RCC 7860 (cell line): ENCODE data around the gene WDR7.

Experiments
- DNase-seq: peaks from one replicate; pipeline ENCODE4 v3.0.0-alpha.2; 2015; ENCODE audit warnings: low spot score
- FAIRE-seq: peaks from 2 replicates; lab custom pipeline; 2012; peaks lifted over from hg19 to GRCh38; lab: Jason Lieb, UNC

Gene WDR7

GRCh38 chr18:56721031-56721430 is 69.9 kb downstream of the WDR7 start:
- FAIRE-seq: no peak
- no peak for DNase-seq

GRCh38 chr18:56721491-56721890 is 70.3 kb downstream of the WDR7 start:
- DNase-seq: no peak

DNA sequence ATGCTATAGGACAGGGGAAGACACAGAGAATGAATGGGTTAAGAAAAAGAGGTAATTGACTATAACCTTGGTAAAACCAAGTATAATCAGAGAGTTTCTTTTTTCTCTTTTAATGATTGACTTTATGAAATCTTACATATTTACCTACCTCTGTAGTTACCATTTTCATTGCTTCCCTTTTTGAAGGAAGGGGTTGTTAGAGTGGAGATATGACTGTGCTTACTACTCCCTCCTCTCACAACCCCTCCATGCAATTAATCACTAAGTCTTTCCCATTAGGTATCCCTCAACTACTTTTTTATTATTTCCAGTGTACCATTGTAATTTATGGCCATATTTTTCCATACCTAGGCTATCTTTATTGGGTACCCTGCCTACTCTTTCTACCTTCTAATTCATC is 71.4 kb downstream of the WDR7 start:
- FAIRE-seq (no peak), DNase-seq (no peak)

More at GRCh38 chr18:56721491-56721890, 70.3 kb downstream of the WDR7 start:
- FAIRE-seq: no peak

DNA sequence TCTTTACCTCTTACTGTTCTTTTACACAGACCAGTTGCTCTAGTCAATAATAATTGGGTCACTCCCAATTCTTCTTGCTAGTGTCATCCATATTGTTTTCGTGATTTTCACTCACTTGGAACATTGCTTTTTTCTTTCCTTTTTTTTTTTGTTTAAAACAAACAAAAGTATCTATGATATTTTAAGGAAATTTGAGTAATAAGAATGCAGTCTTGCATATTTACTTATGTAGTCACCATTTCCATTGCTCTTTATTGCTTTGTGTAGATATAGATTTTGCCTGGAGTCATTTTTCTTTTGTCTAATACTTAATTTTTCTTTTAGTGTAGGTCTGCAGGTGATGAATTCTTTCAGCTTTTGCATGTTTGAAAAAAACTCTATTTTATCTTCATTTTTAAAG is 71.9 kb downstream of the WDR7 start:
- DNase-seq: no peak
- FAIRE-seq: no peak

GRCh38 chr18:56723706-56724105 is 72.5 kb downstream of the WDR7 start:
- DNase-seq (no peak), FAIRE-seq (no peak)

DNA sequence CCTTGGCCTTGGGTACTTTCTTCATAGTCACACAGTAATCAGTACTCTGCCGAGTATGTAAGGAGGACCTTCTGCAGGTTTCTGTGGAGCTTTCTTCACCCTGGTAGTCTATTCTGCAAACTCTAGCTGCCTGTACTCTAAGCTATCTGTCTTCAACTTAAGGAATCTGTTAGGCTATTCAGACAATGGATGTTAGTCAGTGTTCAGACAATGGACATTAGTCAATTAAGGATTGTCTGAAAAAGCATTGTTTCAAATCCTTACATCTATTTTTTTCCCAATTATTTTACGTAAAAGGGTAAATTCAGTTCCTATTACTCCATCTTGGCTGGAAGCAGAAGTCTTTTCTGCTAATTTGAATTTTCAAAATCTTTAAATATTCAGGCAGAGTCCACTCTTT is 75.7 kb downstream of the WDR7 start:
- DNase-seq (no peak), FAIRE-seq (no peak)

DNA sequence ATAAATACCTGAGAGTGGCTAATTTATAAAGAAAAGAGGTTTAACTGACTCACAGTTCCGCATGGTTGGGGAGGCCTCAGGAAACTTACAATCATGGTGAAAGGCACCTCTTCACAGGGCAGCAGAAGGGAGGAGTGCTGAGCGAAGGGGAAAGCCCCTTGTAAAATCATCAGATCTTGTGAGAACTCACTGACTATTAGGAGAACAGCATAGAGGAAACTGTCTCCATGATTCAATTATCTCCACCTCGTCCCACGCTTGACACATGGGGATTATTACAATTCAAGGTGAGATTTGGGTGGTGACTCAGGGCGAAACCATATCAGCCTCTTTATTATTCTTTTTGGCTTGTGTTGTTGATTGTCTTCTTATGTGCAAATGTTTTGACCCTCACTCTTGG is 76.2 kb downstream of the WDR7 start:
- DNase-seq (no peak), FAIRE-seq (no peak)

- no peak for DNase-seq
These were observed 77.6 kb downstream of the WDR7 start for GRCh38 chr18:56728741-56729140.

GRCh38 chr18:56738184-56738583 is 87.0 kb downstream of the WDR7 start:
- DNase-seq (no peak), FAIRE-seq (no peak)

More at GRCh38 chr18:56728741-56729140, 77.6 kb downstream of the WDR7 start:
- no peak for FAIRE-seq

DNA sequence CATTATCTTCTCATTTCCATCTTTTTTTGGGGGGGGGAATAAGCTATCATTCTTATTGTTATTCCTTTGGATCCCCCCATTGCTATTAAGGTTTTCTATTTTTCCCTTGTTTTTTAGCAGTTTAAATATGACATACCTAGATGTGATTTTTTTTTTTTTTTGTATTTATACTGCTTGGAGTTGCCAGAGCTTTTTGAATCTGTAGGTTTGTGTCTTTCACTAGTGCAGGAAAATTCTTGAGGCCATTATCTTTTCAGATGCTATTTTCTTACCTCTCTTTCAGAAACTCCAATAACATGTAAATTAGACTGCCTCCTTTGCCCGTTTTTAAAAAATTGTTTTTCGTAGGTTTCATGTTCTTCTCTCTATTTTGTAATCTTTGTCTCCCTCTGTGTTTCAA is 88.6 kb downstream of the WDR7 start:
- FAIRE-seq (no peak), DNase-seq (no peak)

GRCh38 chr18:56740645-56741044 is 89.5 kb downstream of the WDR7 start:
- FAIRE-seq: no peak
- no peak for DNase-seq

- FAIRE-seq (no peak), DNase-seq (no peak)
These were observed 90.5 kb downstream of the WDR7 start for GRCh38 chr18:56741685-56742084.

GRCh38 chr18:56743115-56743514 is 92.0 kb downstream of the WDR7 start:
- DNase-seq (no peak), FAIRE-seq (no peak)

DNA sequence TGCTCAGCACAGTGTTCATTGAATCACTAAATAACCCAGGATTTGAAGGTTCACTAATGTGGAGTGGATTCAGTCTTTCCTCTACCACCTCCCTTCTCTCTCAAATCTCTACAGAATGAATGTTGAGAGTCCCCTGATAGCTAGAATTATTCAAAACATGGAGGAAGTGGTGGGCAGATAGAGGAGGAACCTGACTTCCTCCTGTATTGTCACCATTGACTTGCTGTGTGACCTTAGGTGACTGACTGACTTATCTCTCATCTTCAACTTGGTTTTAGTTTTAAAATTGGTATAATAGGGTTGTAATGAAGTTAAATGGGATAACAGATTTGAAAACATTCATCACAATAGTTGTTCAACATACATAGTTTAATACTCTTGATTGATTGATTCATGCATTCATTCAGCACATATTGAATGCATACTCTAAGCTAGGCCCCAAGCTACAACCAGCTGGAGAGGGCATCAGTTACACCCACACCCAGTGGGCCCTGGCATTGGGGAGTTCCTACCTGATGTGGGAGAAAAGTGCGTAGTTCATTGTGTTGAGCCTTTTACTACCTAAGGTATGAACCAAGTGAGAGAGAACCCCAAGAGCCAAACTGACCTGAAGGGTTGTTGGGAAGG is 96.0 kb downstream of the WDR7 start:
- DNase-seq (no peak), FAIRE-seq (no peak)

DNA sequence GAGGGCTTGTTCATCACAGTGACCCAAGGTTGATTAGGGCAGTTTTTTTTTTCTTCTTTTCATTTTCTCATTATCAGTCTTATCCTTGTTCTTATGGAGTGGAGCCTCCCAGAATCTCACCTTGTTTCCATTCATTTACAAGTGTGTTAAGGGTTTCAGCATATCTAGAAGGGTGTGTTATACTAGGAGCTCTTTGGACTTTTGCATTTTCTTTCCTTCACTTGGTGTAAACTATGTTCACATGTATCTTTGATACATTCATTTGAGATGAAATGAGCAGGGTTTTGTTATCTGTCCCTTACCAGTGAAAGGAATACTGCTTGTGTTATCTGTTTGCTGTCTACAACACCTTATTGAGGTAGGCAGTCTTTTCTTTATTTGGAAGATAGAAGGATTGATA is 96.7 kb downstream of the WDR7 start:
- FAIRE-seq: no peak
- DNase-seq: no peak

DNA sequence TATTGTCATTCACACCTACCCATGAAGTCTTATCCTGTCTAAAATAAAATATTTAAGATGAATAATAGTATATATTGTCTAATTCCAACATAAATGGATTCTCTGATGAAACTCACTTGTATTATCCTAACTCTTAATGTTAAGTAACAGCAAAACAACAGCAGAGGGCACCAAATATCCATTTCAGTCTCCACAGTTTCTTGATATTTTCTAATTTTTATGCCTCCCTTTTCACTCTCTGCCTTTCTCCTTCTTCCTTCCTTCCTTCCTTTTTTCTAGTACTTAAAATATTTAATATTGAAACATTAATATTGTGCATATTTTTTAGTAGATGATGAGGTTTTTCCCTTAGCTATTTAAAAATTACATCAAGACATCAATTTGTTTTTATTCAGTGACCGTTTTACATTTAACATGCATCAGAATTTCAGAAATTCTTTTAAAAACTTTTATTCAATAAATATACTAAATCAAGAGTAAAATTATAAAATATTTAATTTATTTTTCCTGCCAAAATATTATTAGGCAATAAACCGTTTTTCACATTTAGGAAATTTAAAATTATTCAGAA is 97.6 kb downstream of the WDR7 start:
- FAIRE-seq (peak; percentile 65), DNase-seq (peak; percentile 30)

GRCh38 chr18:56756966-56757365 is 105.8 kb downstream of the WDR7 start:
- FAIRE-seq (no peak), DNase-seq (no peak)

DNA sequence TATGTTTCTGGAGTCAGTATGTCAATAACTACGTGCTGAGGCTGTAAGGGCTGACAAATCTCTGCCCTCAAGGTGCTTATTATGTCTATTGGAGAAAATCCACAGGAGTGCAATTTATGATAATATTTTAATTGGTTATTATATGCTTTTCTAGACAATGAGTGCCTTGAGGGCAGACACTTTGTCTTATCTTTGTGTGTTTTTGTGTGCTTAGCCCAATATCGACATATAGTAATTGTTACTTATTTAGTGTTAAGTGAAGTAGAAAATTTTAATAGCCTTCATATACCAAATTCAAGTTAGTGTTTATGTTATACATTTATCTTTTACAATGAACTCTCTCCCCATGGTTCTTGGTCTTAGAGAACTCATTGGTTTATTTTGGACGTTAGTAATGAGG is 118.9 kb downstream of the WDR7 start:
- FAIRE-seq: no peak
- no peak for DNase-seq

- DNase-seq (no peak), FAIRE-seq (no peak)
These were observed 119.7 kb downstream of the WDR7 start for GRCh38 chr18:56770873-56771272.

DNA sequence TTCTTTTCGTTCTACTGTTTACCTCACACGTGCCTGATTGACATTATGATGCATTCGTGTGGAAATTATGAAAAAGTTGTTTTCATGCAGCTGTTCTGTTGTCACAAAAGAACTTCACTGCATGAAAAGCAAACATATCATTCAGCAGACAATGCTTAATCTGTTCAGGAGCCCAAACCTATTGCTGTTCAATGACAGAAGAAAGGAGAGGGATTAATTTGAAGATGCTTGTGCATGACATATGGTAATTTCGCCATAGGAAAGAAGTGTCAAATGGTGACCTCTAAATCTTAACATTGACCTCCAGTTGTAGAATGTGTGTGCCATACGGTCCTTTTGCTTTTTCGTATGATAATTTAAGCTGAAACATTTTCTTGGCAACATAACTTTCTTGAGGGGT is 124.5 kb downstream of the WDR7 start:
- DNase-seq (no peak), FAIRE-seq (no peak)

- DNase-seq (no peak), FAIRE-seq (no peak)
These were observed 136.2 kb downstream of the WDR7 start for GRCh38 chr18:56787390-56787789.

GRCh38 chr18:56789004-56789888 is 138.1 kb downstream of the WDR7 start:
- DNase-seq (no peak), FAIRE-seq (no peak)
